ENCODE data around the gene LRRC17. TPM values are rescaled to one million over a fixed set of nuclear protein-coding genes. Genes with fewer than 3 reads are reported as not detected.
"Not testable (repeated sequence)": the region's sequence is repeated elsewhere in the genome, so short reads cannot be mapped to it uniquely, and the experiment has no call there.

The LRRC17 gene
- total RNA-seq, 2 donors from 2014 or later, result 0.14 to 0.81 TPM

GRCh38 chr7:102890292-102890970, 22.4 kb upstream of the LRRC17 start:
- Mint-ChIP-seq H3K36me3 (no peaks in the 10 kb centered on the region), H3K27me3 (peaks cover 2 to 18% of the 10 kb centered on the region in 2 donors), H3K9me3 (no peaks in the 10 kb centered on the region), H3K4me1 (ENCODE audit: low read depth in 2 of 2) (peaks cover 0 to 3% of the 10 kb centered on the region in 2 donors), H3K4me3 (no peak overlapping the region), H3K27ac (no peak overlapping the region)
- peak in 1 of 2 donors; percentile 24 for ATAC-seq
- DNase-seq (ENCODE audit: low spot score), result no peak

GRCh38 chr7:102890971-102891692, 21.7 kb upstream of the LRRC17 start:
- Mint-ChIP-seq H3K36me3 (no peaks in the 10 kb centered on the region), H3K27ac (no peak overlapping the region), H3K27me3 (peaks cover 2 to 18% of the 10 kb centered on the region in 2 donors), H3K9me3 (no peaks in the 10 kb centered on the region), H3K4me1 (ENCODE audit: low read depth in 2 of 2) (peaks cover 0 to 3% of the 10 kb centered on the region in 2 donors), H3K4me3 (no peak overlapping the region)
- ATAC-seq, result no peak
- no peak for DNase-seq (ENCODE audit: low spot score)

DNA sequence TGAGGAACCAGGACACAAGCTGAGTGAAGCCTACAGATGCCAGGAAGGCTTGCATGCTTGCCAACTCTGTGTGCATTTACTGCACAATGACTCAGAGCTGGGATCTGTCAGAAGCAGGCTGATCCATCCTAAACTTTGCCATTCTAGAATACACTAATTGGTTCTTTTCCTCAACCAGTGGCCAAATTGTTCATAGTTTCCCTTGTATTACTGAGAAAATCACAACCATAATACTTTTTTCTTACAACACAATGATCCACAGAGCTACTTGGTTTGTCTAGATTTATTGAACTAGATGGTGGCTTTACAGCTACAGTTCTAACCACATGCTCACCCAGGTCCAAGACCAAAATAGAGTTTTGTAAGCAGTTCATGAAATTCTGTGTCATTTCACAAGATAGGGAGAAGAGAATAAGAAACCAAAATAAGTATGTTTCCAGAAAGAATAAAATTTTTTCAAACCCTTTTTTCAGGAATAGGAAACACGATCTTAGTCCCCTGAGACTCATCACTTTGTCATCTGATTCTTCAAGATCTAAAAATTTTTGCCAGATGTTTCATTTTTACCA, 21.0 kb upstream of the LRRC17 start:
- Mint-ChIP-seq H3K27ac (no peak overlapping the region), H3K9me3 (no peaks in the 10 kb centered on the region), H3K27me3 (peaks cover 2 to 18% of the 10 kb centered on the region in 2 donors), H3K4me1 (ENCODE audit: low read depth in 2 of 2) (peaks cover 0 to 3% of the 10 kb centered on the region in 2 donors), H3K36me3 (no peaks in the 10 kb centered on the region), H3K4me3 (no peak overlapping the region)
- no peak for DNase-seq (ENCODE audit: low spot score)
- ATAC-seq, result no peak

DNA sequence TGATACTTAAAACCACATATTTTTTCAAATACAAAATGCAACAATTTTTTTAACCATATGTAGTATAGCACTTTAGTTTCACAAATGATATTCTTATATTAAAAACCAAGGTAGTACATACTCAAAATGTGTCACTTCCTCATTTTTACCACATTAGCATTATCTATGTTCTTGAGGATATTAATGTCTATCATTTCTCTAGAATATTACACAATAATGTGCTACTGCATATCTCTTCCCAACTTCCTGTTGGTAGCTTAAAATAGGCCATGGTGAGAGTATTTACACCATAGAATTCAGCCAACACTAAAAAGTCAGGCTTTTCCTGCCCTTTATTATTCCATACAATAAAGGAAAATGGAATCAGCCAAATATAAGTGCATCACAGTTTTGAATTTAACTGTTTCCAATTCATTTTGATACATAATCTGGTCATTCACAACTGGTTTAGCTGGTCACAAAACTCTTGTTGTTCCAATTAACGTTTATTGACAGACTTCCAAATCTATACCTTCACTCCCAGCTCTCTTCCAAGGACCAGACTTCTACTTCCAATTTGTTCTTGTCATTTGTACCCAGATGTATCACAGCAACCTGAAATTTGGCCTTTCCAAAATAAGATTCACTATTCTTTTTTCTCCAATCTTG, 20.0 kb upstream of the LRRC17 start:
- no peaks in the 10 kb centered on the region for H3K36me3 Mint-ChIP-seq
- DNase-seq (ENCODE audit: low spot score) (no peak), ATAC-seq (no peak)
- no peaks in the 10 kb centered on the region for H3K9me3 Mint-ChIP-seq
- peaks cover 2 to 17% of the 10 kb centered on the region in 2 donors for H3K27me3 Mint-ChIP-seq
- H3K4me3 Mint-ChIP-seq, result no peak overlapping the region
- no peak overlapping the region for H3K27ac Mint-ChIP-seq
- peaks cover 0 to 3% of the 10 kb centered on the region in 2 donors for H3K4me1 Mint-ChIP-seq (ENCODE audit: low read depth in 2 of 2)

DNA sequence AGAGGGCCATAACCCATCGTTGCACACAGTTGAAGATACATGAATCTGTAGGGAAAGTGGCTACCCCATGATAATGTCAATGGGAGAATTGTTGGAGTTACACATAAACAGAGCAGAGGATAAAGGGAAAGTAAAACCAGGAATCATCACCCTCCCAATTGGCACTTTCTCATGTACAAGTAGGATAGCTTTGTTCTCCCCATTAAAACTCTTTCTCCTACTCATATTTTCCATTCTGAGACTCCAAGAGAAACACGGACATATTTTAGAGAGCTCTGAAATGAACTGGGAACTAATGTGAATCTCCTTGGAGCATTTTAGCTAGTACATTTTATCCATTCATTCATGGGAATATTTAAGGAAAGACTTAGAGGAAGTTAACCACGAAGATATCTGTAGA, 17.2 kb upstream of the LRRC17 start:
- no peak overlapping the region for H3K27ac Mint-ChIP-seq
- DNase-seq (ENCODE audit: low spot score), result no peak
- no peaks in the 10 kb centered on the region for H3K36me3 Mint-ChIP-seq
- H3K27me3 Mint-ChIP-seq, result peaks cover 0 to 6% of the 10 kb centered on the region in 2 donors
- no peak for ATAC-seq
- no peak overlapping the region for H3K4me3 Mint-ChIP-seq
- no peaks in the 10 kb centered on the region for H3K9me3 Mint-ChIP-seq
- H3K4me1 Mint-ChIP-seq (ENCODE audit: low read depth in 2 of 2), result peaks cover 0 to 3% of the 10 kb centered on the region in 2 donors

- Mint-ChIP-seq H3K9me3 (no peaks in the 10 kb centered on the region), H3K4me1 (ENCODE audit: low read depth in 2 of 2) (peaks cover 0 to 3% of the 10 kb centered on the region in 2 donors), H3K4me3 (no peak overlapping the region), H3K27ac (no peak overlapping the region), H3K27me3 (no peaks in the 10 kb centered on the region), H3K36me3 (no peaks in the 10 kb centered on the region)
- ATAC-seq, result no peak
- DNase-seq (ENCODE audit: low spot score), result no peak
These were observed 16.2 kb upstream of the LRRC17 start for GRCh38 chr7:102896585-102896984.

DNA sequence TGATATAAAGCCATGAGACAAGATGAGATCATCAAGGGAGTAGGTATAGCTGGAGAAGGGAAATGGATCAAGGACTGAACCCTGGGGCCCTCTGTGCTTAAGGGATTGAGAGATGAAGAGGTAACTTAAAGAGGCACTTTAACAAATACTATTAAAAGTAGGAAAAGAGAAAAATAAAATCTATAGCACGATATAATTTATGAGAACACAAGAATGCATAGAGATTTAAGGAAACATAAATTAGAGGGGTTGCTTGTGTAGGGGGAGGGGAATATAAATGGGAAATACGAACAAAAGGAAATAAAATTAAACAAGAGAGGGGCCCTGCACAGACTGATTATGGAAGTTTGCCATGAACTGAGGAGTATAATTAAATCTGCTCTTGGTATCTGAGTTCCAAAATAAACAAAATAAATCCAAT, 15.6 kb upstream of the LRRC17 start:
- Mint-ChIP-seq H3K9me3 (no peaks in the 10 kb centered on the region), H3K4me3 (no peak overlapping the region), H3K27me3 (no peaks in the 10 kb centered on the region), H3K36me3 (no peaks in the 10 kb centered on the region), H3K4me1 (ENCODE audit: low read depth in 2 of 2) (peaks cover 0 to 3% of the 10 kb centered on the region in 2 donors), H3K27ac (no peak overlapping the region)
- DNase-seq (ENCODE audit: low spot score) (no peak), ATAC-seq (no peak)

DNA sequence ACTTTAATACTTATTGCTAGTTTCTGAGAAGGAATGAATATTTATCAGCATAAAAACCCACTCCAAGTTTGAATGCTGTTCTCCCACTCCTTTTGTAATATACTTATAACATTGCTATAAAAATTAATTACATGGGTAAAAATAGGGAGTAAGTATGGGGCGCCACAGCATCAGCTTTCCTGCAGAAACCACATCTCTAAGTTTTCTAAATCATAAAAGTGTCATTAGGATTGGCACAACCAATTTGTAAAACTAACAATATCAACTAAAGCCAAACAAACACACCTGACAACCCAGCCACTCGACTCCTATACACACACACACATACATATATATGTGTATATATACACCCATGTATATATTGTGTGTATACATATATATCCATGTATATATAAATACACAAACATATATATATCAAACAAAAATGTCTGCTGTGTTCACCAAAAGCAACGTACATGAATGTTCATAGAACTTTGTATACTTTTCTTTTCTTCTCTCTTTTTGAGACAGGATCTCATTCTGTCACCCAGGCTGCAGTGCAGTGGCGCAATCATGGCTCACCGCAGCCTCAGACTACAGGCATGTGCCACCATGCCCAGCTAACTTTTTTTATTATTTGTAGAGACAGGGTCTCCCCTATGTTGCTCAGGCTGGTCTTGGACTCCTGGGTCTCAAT, 14.8 kb upstream of the LRRC17 start:
- Mint-ChIP-seq H3K4me1 (ENCODE audit: low read depth in 2 of 2) (peaks cover 0 to 2% of the 10 kb centered on the region in 2 donors), H3K27ac (no peak overlapping the region), H3K4me3 (no peak overlapping the region), H3K9me3 (no peaks in the 10 kb centered on the region), H3K27me3 (peaks cover 0 to 2% of the 10 kb centered on the region in 2 donors), H3K36me3 (no peaks in the 10 kb centered on the region)
- DNase-seq (ENCODE audit: low spot score), result no peak
- ATAC-seq, result no peak

- Mint-ChIP-seq H3K4me1 (ENCODE audit: low read depth in 2 of 2) (no peaks in the 10 kb centered on the region), H3K27ac (no peak overlapping the region), H3K27me3 (peaks cover 0 to 7% of the 10 kb centered on the region in 2 donors), H3K9me3 (no peaks in the 10 kb centered on the region), H3K36me3 (no peaks in the 10 kb centered on the region), H3K4me3 (no peak overlapping the region)
- DNase-seq (ENCODE audit: low spot score) (no peak), ATAC-seq (no peak)
These were observed 14.3 kb upstream of the LRRC17 start for GRCh38 chr7:102898532-102898859.

GRCh38 chr7:102902052-102902451, 10.7 kb upstream of the LRRC17 start:
- DNase-seq (ENCODE audit: low spot score); H3K27ac Mint-ChIP-seq; H3K4me1 Mint-ChIP-seq (ENCODE audit: low read depth in 2 of 2); H3K4me3 Mint-ChIP-seq; H3K9me3 Mint-ChIP-seq; ATAC-seq: not testable (repeated sequence)
- peaks cover 16% of the 10 kb centered on the region for H3K36me3 Mint-ChIP-seq
- peaks cover 5 to 37% of the 10 kb centered on the region in 2 donors for H3K27me3 Mint-ChIP-seq

- DNase-seq (ENCODE audit: low spot score); H3K4me1 Mint-ChIP-seq (ENCODE audit: low read depth in 2 of 2); H3K27ac Mint-ChIP-seq; H3K4me3 Mint-ChIP-seq; ATAC-seq; H3K9me3 Mint-ChIP-seq: not testable (repeated sequence)
- Mint-ChIP-seq H3K27me3 (peaks cover 5 to 37% of the 10 kb centered on the region in 2 donors), H3K36me3 (peaks cover 16% of the 10 kb centered on the region)
These were observed 9.2 kb upstream of the LRRC17 start for GRCh38 chr7:102903576-102903975.

GRCh38 chr7:102908676-102909075, 4.1 kb upstream of the LRRC17 start:
- no peaks in the 10 kb centered on the region for H3K4me1 Mint-ChIP-seq (ENCODE audit: low read depth in 2 of 2)
- no peak for ATAC-seq
- H3K4me3 Mint-ChIP-seq, result no peak overlapping the region
- DNase-seq (ENCODE audit: low spot score), result no peak
- H3K27ac Mint-ChIP-seq, result no peak overlapping the region
- peaks cover 16% of the 10 kb centered on the region for H3K36me3 Mint-ChIP-seq
- no peaks in the 10 kb centered on the region for H3K9me3 Mint-ChIP-seq
- peaks cover 5 to 29% of the 10 kb centered on the region in 2 donors for H3K27me3 Mint-ChIP-seq

DNA sequence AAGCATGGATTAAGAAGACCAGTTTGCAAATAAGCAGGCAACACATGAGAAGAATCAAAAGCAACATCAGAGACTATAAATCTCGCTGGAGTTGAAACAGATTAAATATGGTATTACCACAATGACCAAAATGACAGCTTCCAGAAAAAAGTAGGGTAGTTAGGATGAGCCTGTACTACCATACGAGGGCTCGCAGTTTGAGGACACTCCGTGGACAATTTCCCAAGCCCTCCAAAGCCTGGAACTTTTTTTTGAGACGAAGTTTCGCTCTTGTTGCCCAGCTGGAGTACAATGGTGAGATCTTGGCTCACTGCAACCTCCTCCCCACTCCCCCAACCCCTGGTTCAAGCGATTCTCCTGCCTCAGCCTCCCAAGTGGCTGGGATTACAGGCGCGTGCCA, 1.0 kb downstream of the LRRC17 start:
- no peaks in the 10 kb centered on the region for H3K4me1 Mint-ChIP-seq (ENCODE audit: low read depth in 2 of 2)
- H3K27ac Mint-ChIP-seq, result no peak overlapping the region
- no peaks in the 10 kb centered on the region for H3K36me3 Mint-ChIP-seq
- no peaks in the 10 kb centered on the region for H3K27me3 Mint-ChIP-seq
- H3K9me3 Mint-ChIP-seq, result no peaks in the 10 kb centered on the region
- DNase-seq (ENCODE audit: low spot score) (no peak), ATAC-seq (no peak)
- H3K4me3 Mint-ChIP-seq, result no peak overlapping the region

Measured in natural killer cell treated with Interleukin-12 subunit alpha and Interleukin-12 subunit beta and Interleukin-15 and Interleukin-18, amount 100 ng/mL, for 72 hours (primary cell).